ENCODE data around the gene ENDOD1.

DNA sequence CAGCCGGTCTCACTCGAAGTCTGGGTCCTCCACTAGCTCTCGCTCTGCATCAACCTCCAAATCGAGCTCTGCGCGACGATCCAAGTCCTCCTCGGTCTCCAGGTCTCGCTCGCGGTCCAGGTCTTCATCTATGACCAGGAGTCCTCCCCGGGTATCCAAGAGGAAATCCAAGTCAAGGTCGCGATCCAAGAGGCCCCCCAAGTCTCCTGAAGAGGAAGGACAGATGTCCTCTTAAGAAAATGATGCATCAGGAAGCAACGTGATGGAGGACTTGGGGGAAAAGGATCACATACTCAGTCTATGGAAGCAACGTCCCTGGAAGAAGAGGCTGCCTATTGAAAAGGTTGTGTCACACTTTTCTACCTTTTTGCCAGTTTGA is 21.8 kb upstream of the ENDOD1 start:
- TF ChIP-seq EZH2 (IDR thresholded peaks at IDR 0.05; ENCODE audit: insufficient read depth, poor library complexity, severe bottlenecking), result no peak
- TF ChIP-seq EZH2phosphoT487 (IDR thresholded peaks at IDR 0.05; ENCODE audit: insufficient read depth, low read depth), result no peak

Measured in GM23248 (cell line).